Measurements from ENCODE around the gene QPRT. TPM values are rescaled to one million over a fixed set of nuclear protein-coding genes. Genes with fewer than 3 reads are reported as not detected.
A peak's percentile ranks its signal among the peaks of the same experiment; 100 is the strongest.

Gene QPRT
- total RNA-seq, 5 donors from 2014 or later (not counting 1 experiment from before 2014, with no cell fraction given): 1.4 to 2.5 (median 2.1) TPM

DNA sequence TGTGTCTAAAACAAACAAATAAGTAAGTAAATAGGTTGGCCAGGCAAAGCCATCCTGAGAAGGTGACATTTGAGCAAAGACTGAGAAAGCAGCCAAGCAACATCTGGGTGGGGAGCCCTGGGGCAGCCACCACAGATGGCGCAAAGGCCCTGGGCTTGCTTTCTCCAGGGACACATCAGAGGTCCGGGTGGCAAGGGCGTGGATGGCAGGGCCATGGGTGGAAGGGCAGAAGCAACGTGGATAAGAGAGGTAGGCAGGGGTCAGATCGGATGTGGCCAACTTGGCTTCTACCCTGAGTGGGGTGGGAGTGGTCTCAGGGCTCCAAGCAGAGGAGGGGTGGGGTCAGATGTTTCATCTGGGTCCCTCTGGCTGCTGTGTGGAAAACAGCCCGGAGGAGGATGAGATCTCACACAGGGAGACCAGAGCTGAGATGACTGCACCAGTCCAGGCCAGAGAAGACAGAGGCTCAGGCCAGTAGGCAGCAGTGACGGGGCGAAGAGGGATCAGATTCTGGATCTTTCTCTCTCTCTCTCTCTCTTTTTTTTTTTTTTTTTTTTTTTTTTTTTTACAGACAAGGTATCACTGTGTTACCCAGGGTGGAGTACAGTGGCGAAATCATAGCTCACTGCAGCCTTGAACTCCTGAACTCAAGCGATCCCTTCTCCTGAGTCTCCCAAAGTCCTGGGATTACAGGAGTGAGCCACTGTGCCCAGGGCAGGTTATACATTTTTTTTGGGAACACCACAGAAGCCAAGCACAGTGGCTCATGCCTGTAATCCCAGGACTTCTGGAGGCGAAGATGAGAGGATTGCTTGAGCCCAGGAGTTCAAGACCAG lies 22.1 kb upstream of the QPRT start:
- Mint-ChIP-seq H3K9me3 (no peaks in the 10 kb centered on the region), H3K27ac (peak overlapping the region; percentile 59 to 79), H3K4me3 (no peak overlapping the region), H3K27me3 (no peaks in the 10 kb centered on the region), H3K4me1 (peaks cover 27 to 37% (median 27%) of the 10 kb centered on the region in 3 donors), H3K36me3 (no peaks in the 10 kb centered on the region)
- no peak for ATAC-seq (replicated peaks in 1 of 4)
- H3K4me1 ChIP-seq (ENCODE audit: control insufficient read depth in 1 of 2, extremely low read depth in 1 of 2, insufficient read depth in 2 of 2, low read length in 2 of 2): peaks cover 5 to 20% of the 10 kb centered on the region in 2 experiments
- no peaks in the 10 kb centered on the region for H3K9me3 ChIP-seq
- no peak overlapping the region for H3K4me3 ChIP-seq (ENCODE audit: control insufficient read depth in 1 of 2, extremely low read depth in 1 of 2, low read length in 1 of 2)
- 100% methylated on average over 6 of the region's 11 CpGs for WGBS (ENCODE audit: insufficient coverage)
- CTCF ChIA-PET: no interaction called here
- H3K27ac ChIP-seq (ENCODE audit: low read length): no peak overlapping the region
- no peaks in the 10 kb centered on the region for H3K36me3 ChIP-seq (ENCODE audit: control insufficient read depth in 2 of 2, extremely low read depth in 1 of 2, insufficient read depth in 1 of 2, low read length in 1 of 2)
- POLR2A ChIA-PET: interaction anchor here in 1 of 2 donors (0.6 to 0.7 kb wide), 2 partner anchors 15 to 1172 kb away, joined by 9 to 11 read pairs; no protein-coding TSS in a partner anchor
- DNase-seq: no peak
- H3K27me3 ChIP-seq (replicated peaks in 1 of 2; ENCODE audit: control insufficient read depth in 2 of 2, extremely low read depth in 1 of 2, insufficient read depth in 2 of 2, low read length in 1 of 2): no peaks in the 10 kb centered on the region

DNA sequence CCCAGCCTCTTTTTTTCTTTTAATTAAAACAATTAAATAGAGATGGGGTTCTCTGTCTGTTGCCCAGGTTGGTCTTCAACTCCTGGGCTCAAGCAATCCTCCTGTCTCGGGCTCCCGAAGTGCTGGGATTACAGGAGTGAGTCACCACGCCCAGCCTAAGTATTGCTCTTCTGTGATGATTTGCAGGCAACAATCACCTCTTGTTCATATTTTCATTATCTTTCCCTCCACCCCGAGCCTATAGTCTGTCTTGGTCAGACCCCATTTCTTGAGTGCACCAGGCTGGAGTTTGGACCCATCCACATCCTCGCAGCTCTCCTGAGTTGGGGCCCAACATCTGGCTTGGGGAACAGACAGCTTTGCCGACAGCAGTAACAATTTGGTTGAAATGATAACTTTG lies 20.3 kb upstream of the QPRT start:
- H3K9me3 ChIP-seq: no peaks in the 10 kb centered on the region
- Mint-ChIP-seq H3K27ac (peak overlapping the region; percentile 87 to 88), H3K27me3 (no peaks in the 10 kb centered on the region), H3K4me3 (no peak overlapping the region), H3K9me3 (no peaks in the 10 kb centered on the region), H3K4me1 (peaks cover 34 to 45% (median 45%) of the 10 kb centered on the region in 3 donors), H3K36me3 (peaks cover 2% of the 10 kb centered on the region)
- DNase-seq (no peak), ATAC-seq (replicated peaks in 1 of 4) (no peak)
- H3K4me1 ChIP-seq (ENCODE audit: control insufficient read depth in 1 of 2, extremely low read depth in 1 of 2, insufficient read depth in 2 of 2, low read length in 2 of 2): peaks cover 8 to 30% of the 10 kb centered on the region in 2 experiments
- WGBS (ENCODE audit: insufficient coverage): 95% methylated on average over 5 of the region's 6 CpGs
- POLR2A ChIA-PET: no interaction called here
- H3K27ac ChIP-seq (ENCODE audit: low read length): no peak overlapping the region
- no peaks in the 10 kb centered on the region for H3K36me3 ChIP-seq (ENCODE audit: control insufficient read depth in 2 of 2, extremely low read depth in 1 of 2, insufficient read depth in 1 of 2, low read length in 1 of 2)
- no peak overlapping the region for H3K4me3 ChIP-seq (ENCODE audit: control insufficient read depth in 1 of 2, extremely low read depth in 1 of 2, low read length in 1 of 2)
- H3K27me3 ChIP-seq (replicated peaks in 1 of 2; ENCODE audit: control insufficient read depth in 2 of 2, extremely low read depth in 1 of 2, insufficient read depth in 2 of 2, low read length in 1 of 2): no peaks in the 10 kb centered on the region
- CTCF ChIA-PET: interaction anchor here in 1 of 2 donors (0.6 kb wide), 1 partner anchor 40 kb away, joined by 3 read pairs; no protein-coding TSS in a partner anchor

DNA sequence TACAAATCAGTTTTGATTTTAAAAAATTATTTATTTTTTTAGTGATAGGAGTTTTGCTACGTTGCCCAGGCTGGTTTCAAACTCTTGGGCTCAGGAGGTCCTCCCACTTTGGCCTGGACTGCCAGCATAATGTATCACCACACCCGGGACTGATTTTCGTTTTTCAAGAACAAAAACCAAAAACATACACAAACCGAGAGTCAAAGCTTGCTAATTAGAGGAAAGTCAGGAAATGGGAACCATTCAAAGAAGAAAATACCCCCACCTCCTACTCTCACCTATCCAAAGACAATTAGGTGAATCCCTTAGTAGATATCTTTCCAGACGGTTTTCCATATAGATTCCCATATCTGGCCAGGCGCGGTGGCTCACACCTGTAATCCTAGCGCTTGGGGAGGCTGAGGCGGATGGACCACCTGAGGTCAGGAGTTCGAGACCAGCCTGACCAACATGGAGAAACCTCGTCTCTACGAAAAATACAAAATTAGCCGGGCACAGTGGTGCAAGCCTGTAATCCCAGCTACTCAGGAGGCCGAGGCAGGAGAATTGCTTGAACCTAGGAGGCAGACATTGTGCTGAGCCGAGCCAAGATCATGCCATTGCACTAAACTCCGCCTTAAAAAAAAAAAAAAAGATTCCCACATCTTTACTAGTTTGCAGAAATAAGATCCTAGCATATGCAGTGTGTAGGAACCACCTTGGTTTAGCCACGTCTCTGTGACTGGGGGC lies 16.8 kb upstream of the QPRT start:
- peaks cover 25 to 60% of the 10 kb centered on the region in 2 experiments for H3K4me1 ChIP-seq (ENCODE audit: control insufficient read depth in 1 of 2, extremely low read depth in 1 of 2, insufficient read depth in 2 of 2, low read length in 2 of 2)
- peak overlapping the region; percentile 77 for H3K27ac ChIP-seq (ENCODE audit: low read length)
- H3K9me3 ChIP-seq: no peaks in the 10 kb centered on the region
- Mint-ChIP-seq H3K27ac (peak overlapping the region; percentile 96 to 98), H3K36me3 (peaks cover 4% of the 10 kb centered on the region), H3K4me1 (peaks cover 52 to 74% (median 69%) of the 10 kb centered on the region in 3 donors), H3K9me3 (no peaks in the 10 kb centered on the region), H3K4me3 (peak overlapping the region; percentile 96 to 99 (median 98)), H3K27me3 (no peaks in the 10 kb centered on the region)
- peak overlapping the region; percentile 70 to 96 for H3K4me3 ChIP-seq (ENCODE audit: control insufficient read depth in 1 of 2, extremely low read depth in 1 of 2, low read length in 1 of 2)
- H3K36me3 ChIP-seq (ENCODE audit: control insufficient read depth in 2 of 2, extremely low read depth in 1 of 2, insufficient read depth in 1 of 2, low read length in 1 of 2): peaks cover 2 to 19% of the 10 kb centered on the region in 2 donors
- WGBS (ENCODE audit: insufficient coverage): 40% methylated on average over 11 of the region's 17 CpGs
- no peak for DNase-seq
- ATAC-seq (replicated peaks in 1 of 4): no peak
- no peaks in the 10 kb centered on the region for H3K27me3 ChIP-seq (replicated peaks in 1 of 2; ENCODE audit: control insufficient read depth in 2 of 2, extremely low read depth in 1 of 2, insufficient read depth in 2 of 2, low read length in 1 of 2)
- ChIA-PET CTCF (interaction anchor here in 1 of 2 donors (0.7 kb wide), 2 partner anchors 19 to 1168 kb away, joined by 3 read pairs; no protein-coding TSS in a partner anchor), POLR2A (interaction anchor here in 1 of 2 donors (0.6 kb wide), 1 partner anchor 972 kb away, joined by 3 read pairs; no protein-coding TSS in a partner anchor)

DNA sequence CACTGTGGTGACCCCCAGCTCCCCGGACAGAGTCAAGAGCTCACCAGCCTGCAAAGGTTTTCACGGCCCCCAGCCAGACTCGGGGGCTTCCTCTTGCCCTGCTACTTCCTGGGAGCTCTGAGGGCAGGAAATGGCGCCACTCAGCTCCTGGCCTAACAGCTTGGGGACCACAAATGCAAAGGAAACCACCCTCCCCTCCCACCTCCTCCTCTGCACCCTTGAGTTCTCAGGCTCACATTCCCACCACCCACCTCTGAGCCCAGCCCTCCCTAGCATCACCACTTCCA lies 16.3 kb upstream of the QPRT start:
- Mint-ChIP-seq H3K27ac (peak overlapping the region; percentile 96 to 98), H3K9me3 (no peaks in the 10 kb centered on the region), H3K27me3 (no peaks in the 10 kb centered on the region), H3K4me3 (peak overlapping the region; percentile 96 to 99 (median 98)), H3K36me3 (peaks cover 4% of the 10 kb centered on the region), H3K4me1 (peaks cover 55 to 79% (median 72%) of the 10 kb centered on the region in 3 donors)
- Histone ChIP-seq H3K4me1 (ENCODE audit: control insufficient read depth in 1 of 2, extremely low read depth in 1 of 2, insufficient read depth in 2 of 2, low read length in 2 of 2) (peaks cover 25 to 65% of the 10 kb centered on the region in 2 experiments), H3K27me3 (replicated peaks in 1 of 2; ENCODE audit: control insufficient read depth in 2 of 2, extremely low read depth in 1 of 2, insufficient read depth in 2 of 2, low read length in 1 of 2) (no peaks in the 10 kb centered on the region), H3K27ac (ENCODE audit: low read length) (peak overlapping the region; percentile 77), H3K36me3 (ENCODE audit: control insufficient read depth in 2 of 2, extremely low read depth in 1 of 2, insufficient read depth in 1 of 2, low read length in 1 of 2) (peaks cover 2 to 20% of the 10 kb centered on the region in 2 donors), H3K9me3 (no peaks in the 10 kb centered on the region), H3K4me3 (ENCODE audit: control insufficient read depth in 1 of 2, extremely low read depth in 1 of 2, low read length in 1 of 2) (peak overlapping the region; percentile 70 to 96)
- ChIA-PET POLR2A (interaction anchor here in 1 of 2 donors (0.6 kb wide), 1 partner anchor 972 kb away, joined by 3 read pairs; no protein-coding TSS in a partner anchor), CTCF (interaction anchor here in 1 of 2 donors (0.7 kb wide), 1 partner anchor 19 kb away, joined by 3 read pairs; no protein-coding TSS in a partner anchor)
- DNase-seq (peak in 34 of 35 experiments; percentile 15 to 80 (median 38)), ATAC-seq (replicated peaks in 1 of 4) (peak; percentile 30 to 54 (median 46))
- 0% methylated on average over 4 of the region's 4 CpGs for WGBS (ENCODE audit: insufficient coverage)

DNA sequence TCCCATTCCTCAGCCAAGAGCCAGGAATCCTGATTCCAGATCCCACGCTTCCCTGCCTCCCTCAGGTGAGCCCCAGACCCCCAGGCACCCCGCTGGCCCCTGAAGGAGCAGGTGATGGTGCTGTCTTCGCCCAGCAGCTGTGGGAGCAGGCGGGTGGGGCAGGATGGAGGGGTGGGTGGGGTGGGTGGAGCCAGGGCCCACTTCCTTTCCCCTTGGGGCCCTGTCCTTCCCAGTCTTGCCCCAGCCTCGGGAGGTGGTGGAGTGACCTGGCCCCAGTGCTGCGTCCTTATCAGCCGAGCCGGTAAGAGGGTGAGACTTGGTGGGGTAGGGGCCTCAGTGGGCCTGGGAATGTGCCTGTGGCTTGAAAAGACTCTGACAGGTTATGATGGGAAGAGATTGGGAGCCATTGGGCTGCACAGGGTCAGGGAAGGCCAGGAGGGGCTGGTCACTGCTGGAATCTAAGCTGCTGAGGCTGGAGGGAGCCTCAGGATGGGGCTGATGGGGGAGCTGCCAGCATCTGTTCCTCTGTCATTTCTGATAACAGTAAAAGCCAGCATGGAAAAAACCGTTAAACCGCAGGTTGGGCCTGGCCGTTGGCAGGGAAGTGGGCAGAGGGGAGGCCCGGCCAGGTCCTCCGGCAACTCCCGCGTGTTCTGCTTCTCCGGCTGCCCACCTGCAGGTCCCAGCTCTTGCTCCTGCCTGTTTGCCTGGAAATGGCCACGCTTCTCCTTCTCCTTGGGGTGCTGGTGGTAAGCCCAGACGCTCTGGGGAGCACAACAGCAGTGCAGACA lies 15.8 kb upstream of the QPRT start, which contains the start of gene SPN:
TSS of gene SPN (plus strand) at position 232 of the 791 bp plus-strand sequence. CDS start at position 714, 482 bp downstream.
- H3K27ac ChIP-seq (ENCODE audit: low read length): peak within 1 kb of the TSS; percentile 77
- Mint-ChIP-seq H3K27me3 (no peaks in the 10 kb centered on the region), H3K36me3 (peaks cover 4% of the 10 kb centered on the region), H3K4me1 (peaks cover 59 to 84% (median 76%) of the 10 kb centered on the region in 3 donors), H3K4me3 (peak within 1 kb of the TSS; percentile 96 to 99 (median 98)), H3K9me3 (no peaks in the 10 kb centered on the region), H3K27ac (peak within 1 kb of the TSS; percentile 96 to 98)
- 0% methylated on average over 12 of the region's 18 CpGs for WGBS (ENCODE audit: insufficient coverage)
- peaks cover 2 to 25% of the 10 kb centered on the region in 2 donors for H3K36me3 ChIP-seq (ENCODE audit: control insufficient read depth in 2 of 2, extremely low read depth in 1 of 2, insufficient read depth in 1 of 2, low read length in 1 of 2)
- ChIA-PET POLR2A (interaction anchor here in 1 of 2 donors (0.6 kb wide), 1 partner anchor 905 kb away, joined by 5 read pairs; no protein-coding TSS in a partner anchor), CTCF (interaction anchor here (0.5 to 0.7 kb wide), 4 partner anchors 20 to 828 kb away, joined by 3 to 5 read pairs (median 3); no protein-coding TSS in a partner anchor)
- no peaks in the 10 kb centered on the region for H3K27me3 ChIP-seq (replicated peaks in 1 of 2; ENCODE audit: control insufficient read depth in 2 of 2, extremely low read depth in 1 of 2, insufficient read depth in 2 of 2, low read length in 1 of 2)
- peak within 1 kb of the TSS; percentile 70 to 96 for H3K4me3 ChIP-seq (ENCODE audit: control insufficient read depth in 1 of 2, extremely low read depth in 1 of 2, low read length in 1 of 2)
- no peaks in the 10 kb centered on the region for H3K9me3 ChIP-seq
- peak in 13 of 35 experiments; percentile 9 to 57 (median 35) for DNase-seq
- H3K4me1 ChIP-seq (ENCODE audit: control insufficient read depth in 1 of 2, extremely low read depth in 1 of 2, insufficient read depth in 2 of 2, low read length in 2 of 2): peaks cover 27 to 70% of the 10 kb centered on the region in 2 experiments
- peak; percentile 32 to 52 (median 48) for ATAC-seq (replicated peaks in 1 of 4)

All from T-cell (primary cell).